Measurements from ENCODE around the gene WDFY4.

The WDFY4 gene

DNA sequence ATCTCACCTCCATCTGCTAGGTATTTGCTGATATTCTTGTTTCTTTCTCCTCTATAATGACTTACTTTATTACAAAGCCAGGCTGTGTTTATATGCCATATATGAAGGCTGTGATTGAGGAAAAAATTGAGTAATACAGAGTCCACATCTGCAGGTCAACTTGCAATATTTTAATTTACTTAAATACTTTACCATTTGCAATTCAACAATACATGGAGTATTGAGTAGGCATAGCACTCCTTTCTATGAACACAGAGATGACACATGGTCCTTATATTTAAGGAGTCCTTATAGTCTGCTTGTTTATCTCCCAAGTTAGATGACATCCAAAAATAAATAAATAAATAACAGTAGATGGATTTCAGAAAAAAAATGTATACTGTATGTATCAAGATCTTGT, 158.5 kb downstream of the WDFY4 start:
- DNase-seq = no peak

DNA sequence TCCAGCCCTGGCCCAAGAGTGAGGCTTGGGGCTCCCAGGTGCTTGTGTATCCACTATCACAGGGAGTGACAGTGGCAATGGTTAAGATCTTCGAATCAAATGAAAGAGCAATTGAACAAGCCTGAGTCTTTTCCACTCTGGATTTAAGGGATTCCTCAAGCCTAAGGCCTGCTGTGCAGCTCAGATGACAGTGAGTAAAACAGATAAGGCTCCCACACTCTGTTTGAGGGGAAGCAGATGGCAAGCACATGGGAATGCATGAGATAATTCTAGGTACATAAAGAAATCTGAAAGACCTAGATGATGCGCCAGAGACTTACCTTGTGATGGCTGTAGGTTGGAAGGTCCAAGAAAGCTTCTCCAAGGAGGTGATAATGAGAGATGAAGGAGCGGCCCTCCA, 159.9 kb downstream of the WDFY4 start:
- no peak for DNase-seq

DNA sequence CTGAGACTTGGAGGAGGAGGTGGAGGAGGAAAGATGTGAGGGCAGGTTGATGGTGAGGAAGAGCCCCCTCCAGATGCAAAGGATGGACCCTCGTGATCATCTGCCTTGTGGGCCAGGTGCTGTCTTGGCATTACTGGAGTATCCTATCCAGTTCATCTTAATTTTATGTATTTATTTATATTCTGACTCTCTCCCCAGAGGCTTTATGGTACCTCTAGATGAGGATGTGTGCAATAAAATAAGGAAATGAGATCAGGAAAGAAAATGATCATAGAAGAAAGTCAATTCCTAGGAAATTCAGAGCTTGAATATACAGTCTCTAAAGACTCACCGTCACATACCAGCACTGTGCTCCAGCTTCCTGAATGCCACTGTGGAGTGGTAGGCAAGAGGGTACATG, 160.8 kb downstream of the WDFY4 start:
- no peak for DNase-seq

DNA sequence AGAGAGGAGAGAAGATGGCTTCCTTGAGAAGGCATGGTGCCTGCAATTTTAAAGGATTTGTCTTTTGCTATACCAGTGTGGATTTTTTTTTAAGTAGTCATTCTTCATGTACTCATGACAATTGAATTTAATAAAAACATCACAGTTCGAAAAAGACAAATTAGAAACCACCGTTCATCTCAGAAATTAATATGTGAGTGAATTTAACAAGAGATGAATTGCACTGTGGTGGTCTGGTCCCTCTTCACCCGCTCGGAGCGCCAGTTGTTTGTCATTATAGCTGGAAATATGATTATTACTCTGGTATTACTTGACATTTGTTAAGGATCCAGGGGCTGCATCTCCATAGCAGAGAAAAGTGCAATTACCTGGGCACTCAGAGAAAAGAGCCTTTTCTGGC, 163.0 kb downstream of the WDFY4 start:
- no peak for DNase-seq

DNA sequence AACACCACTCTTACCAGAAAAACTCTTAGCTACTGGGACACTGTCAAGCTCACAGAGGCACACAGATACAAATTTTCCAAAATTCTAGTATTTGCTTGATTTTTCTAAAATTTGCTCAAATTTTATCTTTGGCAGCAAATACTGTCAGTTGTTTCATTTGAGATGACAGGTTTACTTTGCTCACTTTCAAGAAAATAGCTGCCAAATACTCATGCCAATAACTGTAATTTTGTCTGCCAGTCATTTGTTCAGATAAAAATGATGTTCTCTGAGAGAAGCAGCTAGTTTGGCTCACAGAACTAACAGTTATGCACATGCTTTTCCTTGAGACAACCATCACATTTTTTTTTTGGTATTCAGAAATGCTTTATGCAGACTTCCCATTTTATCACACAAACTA, 172.2 kb downstream of the WDFY4 start:
- no peak for DNase-seq

DNA sequence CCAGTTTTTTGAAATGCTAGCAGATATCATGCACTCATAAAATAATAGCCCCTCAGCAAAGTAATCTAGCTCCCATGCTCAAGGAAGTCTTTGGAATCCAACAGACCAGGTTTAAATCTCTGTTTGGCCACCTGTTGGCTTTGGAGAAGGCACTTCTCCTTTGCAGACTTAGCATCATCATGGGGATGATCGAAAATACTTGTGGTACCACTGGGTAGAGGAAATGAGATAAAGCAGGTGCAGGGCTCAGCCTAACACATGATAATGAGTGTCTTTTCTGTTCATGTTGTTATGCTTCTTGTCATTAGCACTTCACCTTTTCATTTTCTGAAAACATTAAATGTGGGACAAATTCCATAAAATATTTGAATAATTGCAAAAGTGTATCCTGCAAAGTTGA, 187.6 kb downstream of the WDFY4 start:
- DNase-seq = no peak

DNA sequence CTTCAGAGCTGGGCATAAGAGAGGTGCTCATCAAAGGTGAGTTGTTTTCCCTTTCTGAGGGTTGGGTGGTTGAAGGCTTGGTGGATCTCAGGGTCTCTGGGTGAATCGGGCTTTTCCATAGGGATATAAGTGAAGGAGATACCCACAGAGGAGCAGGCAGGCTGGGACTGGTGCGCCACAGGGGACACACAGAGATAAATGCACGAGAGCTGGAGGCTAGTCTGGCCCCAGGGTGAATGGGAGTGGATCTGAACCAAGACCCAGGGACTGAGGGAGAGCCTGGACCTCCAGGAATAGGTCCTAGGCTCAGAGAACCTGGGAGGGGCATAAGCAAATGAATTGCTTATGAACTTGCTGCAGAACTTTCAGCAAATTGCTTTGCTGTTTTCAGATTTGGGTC, 193.4 kb downstream of the WDFY4 start:
- DNase-seq = no peak

DNA sequence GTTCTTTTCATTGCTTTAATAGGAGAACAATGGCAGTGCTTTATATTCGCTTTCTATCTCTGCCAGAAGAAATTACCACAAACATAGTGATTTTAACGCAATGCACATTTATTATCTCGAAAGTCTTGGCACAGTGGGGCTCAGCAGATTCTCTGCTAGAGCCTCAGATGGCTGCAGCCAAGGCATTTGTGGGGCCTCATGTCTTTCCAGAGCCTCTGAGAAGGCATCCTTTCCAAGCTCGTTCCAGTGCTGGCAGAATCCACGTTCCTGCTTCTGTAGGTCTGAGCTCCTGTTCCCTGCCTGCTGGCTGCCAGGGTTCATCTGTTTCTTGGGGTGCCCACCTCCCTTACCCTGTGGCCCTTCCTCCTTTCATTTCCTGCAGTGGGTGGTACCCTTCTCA, 194.8 kb downstream of the WDFY4 start:
- DNase-seq = no peak

DNA sequence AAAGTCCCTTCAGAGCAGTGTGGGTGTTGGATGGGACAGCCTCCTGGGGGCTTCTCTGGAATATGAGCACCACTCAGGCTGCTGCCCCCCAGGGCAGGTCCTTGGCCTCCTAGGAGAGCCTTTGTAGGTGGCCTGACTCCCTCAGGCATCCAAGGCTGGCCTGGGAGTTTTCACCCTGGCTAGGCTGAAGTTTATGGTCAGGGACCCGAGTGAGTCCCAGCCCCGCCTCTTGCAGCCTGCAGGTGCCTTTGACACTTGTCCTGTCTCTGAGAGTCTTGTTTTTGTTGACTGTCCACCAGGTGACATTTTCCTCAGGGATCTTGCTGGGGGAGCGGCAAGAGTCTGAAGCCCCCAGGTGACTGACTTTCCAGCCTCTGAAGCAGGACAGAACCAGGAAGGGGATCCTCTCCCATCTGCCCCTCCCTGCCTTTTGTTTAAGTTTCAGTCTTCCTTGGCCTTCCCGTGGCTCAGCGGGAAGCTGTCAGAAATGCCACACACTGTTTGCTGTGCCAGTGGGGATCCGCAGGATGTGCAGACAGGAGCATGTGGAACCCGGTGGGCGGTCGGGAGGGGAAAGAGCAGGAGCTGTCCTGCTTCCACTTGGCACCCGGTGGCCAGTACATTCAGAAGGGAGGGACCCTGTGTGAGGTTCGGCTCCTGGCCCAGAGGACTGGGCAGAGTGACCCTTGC, 195.5 kb downstream of the WDFY4 start:
- DNase-seq = no peak

DNA sequence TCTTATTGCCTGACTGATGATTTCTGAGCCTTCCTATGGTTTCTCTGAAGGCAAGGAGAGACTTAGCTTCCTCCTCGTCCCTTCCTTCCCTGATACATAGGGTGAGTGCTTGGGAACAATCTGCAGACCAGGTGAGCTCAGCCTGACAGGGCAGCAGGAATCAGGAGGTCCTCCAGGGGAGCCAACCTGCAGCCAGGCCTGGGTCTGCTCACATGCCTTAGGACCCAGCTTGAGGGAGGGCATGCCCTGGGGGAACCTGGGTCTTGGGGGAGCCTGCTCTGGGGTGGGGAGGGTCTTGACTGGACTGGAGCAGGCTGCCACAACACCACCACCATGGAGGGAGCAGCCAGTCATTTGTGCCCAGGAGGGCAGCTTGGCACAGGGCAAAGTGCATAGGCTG, 197.3 kb downstream of the WDFY4 start:
- DNase-seq = no peak

DNA sequence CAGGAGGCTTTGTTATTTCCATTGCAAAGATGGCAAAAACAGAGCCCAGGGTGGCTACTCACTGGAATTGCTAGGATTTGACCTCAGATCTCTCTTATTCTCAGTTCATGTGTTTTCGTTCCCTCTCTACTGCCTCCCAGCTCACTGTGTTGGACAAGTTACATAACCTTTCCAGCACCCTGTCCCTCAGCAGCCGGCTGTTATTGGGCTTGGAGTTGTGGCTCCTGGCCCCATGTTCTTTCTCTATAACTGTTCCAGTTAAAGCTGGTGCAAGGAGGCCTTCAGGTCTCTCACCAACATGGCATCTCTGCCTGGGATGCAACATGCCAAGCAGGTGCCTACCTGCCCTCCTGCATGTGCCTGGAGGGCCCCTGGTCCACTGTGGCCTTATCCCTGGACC, 198.2 kb downstream of the WDFY4 start:
- no peak for DNase-seq

DNA sequence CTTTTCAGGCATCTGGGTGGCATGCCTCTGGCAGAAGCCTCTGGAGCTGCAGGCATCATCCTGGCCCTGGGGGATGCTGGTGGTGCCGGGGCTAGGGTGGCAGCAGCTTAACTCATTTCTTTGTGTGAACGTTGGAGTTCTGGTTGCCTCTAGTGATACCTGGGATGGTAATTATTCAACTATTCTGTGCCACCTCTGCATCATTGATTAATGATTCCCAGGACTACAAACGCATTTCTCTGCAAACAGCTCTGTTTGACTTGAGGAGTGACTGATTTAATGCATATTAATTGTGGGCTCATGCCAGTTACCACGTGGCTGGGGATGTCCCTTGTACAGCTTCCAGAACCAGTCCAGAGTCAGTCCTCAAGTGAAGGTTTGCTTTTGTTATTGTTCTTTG, 199.0 kb downstream of the WDFY4 start:
- DNase-seq = no peak

DNA sequence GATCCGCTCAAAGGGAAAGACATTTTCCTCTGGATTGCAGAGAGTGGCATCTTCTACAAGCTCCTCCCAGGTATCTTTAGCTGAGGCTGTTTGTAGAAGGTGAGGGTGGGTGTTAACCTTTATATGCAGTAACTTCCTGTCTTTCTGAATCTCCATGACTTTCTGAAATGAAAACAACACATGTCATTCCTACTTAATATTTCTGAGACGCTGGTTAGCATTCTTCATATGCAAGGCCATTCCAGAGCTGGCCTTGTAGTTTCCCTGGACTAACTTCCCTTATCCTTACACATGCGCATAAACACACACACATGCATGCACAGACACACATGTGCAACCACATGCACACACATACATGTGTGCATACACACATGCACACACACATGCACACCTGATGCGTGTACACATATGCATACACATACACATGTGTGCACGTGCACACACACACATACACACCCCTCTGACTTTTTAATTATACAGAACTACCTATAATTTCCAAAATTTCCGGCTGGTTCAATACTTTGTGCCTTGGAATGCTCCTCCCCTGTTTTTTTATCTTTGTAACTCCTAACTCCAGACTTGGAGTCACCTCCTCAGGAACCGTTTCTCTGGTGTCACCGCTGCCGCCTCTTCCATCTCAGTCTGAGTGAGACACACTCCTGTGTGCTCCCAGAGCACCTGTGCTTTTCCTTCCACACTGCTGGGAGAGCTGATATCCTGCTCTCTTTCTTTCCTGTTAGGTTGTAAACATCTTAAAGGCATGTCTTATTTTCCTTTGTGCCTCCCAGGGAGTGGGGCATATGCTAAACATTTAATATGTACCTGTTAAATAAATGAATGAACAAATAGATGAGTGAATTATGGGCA, 199.7 kb downstream of the WDFY4 start:
- DNase-seq = no peak

DNA sequence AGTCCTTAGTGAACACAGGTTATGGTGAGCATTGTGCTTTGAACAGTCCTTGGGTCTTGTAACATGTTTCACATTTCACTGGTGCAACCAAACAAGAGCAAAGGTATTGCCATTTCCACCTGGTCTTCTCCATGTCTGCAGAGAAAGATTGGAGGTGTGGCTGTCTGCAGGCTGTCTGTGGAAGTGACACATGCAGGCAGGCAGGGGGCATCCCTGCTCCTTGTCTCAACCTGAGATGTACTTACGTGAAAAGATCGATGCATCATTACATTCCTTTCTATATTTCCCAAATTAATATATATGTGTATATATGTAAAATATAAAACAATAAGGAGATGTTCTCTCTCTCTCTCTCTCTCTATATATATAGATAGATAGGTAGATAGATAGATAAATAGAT, 200.7 kb downstream of the WDFY4 start:
- peak in 1 of 51 donors; percentile 7 for DNase-seq

DNA sequence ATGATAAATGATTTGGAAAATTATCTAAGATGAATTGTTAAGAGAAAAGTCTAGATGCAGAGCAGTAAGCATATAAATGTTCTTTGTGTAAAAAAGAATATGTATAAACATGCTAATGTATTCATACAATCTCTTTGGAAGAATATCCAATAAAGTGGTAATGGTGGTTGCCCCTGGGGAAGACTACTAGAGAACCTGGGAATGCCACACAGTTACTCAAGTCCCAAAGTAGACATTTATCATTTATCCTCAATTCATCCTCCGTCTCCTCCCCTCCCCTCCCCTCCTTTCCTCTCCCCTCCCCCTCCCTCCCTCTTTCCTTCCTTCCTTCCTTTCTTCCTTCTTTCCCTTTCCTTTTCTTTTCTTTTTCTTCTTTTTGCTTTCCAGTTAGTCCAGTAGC, 203.3 kb downstream of the WDFY4 start:
- DNase-seq = no peak

DNA sequence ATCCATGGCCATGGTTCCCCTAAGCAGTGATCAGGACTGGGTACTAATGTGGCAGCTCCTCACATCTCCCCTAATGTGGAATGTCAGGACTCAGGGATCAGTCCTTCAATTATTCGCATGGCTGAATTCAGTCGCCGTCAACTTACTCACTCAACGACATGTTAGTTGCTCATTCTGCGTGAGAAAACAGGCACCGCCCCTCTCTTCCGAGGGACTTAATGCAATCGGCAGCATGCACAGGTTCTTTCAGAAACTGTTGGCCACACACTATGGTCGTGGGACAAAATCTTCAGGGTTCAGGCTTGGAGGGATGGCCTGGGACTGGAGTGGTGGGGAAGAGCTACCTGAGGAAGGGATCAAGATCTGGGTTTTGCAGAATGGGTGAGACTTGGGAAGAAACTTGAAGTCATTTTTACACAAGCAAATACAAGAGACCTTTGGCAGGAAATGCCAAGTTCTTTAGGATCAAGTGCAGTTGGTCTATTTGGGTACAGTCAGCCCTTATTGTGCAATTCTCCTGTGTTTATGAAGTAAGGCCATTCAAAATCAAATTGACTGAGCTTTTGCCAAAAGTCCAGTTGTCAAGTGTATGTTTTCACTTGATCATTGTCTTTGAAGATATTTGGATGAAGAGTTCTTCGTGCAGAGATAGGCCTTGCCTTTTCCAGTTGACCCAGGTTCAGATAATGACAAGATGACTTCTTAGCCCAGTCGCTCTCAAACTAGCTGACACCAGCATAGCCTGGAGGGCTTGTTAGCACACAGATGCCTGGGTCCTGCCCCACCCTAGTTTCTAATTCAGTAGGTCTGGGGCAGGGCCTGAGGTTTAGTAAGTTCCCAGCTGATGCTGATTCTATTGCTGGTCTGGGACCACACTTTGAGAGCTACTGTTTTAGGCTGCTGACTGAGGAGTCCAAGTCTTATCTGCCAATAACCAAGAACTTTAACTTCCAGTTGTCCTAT, 206.5 kb downstream of the WDFY4 start:
- DNase-seq = no peak

DNA sequence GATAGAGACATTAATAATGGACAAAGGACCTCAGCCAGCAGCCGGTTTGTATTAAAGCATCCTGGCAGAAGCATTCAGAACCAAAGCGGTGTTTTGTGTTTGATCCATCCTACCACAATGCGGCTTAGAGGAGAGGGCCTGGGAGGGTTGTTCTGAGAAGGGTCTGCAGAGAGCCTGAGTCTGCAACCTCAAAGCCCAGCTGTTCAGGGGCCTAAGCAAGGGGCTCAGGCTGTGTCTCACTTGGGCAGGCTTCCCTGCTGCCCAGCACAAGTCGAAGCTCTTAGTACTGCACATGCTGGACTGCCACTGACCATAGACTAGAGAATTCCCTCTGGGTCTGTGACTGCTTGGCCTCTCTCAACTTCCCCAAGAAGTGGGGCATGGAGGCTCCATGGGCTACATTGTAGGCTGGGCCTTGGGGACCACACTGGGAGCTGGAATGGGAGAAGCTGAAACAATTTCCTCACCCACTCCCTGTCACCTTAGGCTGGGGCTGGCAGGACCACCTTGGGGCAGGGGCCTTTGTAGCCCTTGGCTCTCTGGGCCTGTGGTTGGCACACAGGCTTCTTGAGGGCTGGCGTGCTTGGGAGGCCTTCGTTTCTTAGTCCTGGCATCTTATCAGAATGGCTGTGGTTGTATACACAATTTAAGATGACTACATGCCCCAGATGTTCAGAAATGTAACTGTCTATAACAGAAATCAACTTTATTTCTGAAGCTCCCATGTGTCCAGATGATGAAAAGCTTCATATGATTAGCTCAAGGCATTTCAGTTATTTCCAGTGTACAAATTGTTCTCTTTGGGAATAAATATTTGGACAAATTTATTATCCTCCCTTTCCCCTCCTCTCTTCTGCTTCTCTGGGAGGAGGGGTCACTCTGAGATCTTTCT, 210.5 kb downstream of the WDFY4 start:
- no peak for DNase-seq

DNA sequence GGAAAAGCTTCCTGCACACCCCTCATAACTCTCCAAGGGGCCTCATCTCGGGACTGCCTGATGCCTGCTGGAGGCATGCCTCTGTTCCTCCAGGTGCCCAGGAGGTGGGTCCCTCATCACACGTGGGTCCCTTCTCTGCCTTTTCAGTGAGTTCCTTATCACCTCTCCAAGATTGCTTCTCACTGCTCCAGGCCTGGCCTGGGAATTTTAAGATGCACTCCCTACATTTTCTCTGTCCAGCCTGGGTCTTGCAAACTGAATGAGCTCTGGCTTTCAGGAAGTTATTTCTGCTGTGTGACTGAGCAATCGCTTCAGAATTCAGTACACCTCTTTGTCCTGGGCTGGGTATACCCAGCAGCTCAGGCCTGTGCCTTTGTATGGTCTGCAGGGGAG, 211.1 kb downstream of the WDFY4 start:
- no peak for DNase-seq

DNA sequence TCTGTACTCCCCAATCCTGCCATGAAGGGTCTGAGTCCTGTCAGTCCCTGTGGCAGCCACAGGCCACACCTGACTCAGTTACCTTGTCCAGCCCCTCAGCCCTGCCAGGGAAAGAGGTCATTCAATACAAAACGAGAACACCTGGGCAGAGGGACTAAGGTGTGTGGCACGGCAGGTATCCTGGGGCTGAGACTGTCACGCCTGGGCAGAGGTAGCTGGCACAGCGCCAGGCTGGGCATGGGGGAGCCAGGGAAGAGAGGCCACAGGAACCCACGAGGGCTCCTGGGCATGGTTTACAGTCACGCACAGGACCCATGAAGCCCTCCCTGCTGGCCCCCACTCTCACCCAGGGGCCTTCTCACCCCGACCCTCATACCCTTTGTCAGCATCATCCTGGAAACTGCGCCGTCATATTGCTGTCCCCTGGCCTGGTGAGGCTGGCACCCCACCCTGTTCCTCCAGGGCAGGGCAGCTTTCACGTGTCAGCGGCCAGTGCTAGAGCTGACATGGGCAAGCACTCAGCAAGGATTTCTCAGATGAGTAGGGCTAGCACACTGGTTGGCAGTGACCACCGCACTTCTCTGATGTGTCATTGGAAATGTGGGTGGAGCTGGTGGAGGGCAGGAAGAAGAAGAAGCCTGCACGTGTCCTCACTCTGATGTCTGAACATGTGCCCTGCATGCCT, 212.2 kb downstream of the WDFY4 start:
- DNase-seq = no peak

DNA sequence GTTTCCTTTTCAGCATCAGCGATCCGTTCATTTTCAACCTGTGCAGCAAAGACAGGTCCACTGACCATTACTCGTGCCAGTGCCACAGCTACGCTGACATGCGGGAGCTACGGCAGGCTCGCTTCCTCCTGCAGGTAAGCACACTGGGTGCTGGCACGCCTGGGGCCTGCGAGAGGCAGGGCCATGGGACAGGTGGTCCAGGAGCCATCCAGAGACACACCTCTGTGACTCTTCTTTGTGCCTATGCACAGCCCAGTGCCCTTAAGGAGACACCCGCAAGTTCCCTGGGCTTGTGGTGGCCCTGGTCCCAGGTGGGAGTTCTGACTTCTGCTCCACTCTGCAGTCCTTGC, 212.7 kb downstream of the WDFY4 start:
- DNase-seq = no peak

DNA sequence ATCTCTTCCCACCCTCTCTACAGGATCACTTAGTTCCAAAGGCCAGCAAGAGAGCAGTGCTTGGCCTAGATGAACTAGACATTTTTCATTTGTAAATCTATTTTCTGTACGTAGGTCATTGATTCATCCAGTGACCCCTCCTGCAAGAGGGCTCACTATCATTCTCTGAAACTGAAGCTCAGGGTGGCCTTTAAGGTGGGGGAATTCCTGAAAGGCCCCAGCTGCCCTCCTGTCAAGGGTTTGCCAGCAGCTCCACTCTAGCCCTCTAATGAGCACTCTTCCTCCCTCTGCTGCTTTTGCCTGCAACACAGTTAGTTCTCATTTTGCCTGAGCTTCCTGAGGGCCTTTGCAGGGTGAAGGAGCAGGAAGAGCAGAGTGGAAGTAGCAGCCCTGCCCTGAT, 213.8 kb downstream of the WDFY4 start:
- no peak for DNase-seq
